NCI-H526 (cell line): ENCODE results near the gene CFAP77.

Experiments
- DNase-seq, 2 experiments: peaks; one replicate each; lab custom pipeline; 2025; lab: John Stamatoyannopoulos, UW

The CFAP77 gene

GRCh38 chr9:132456241-132456640, 46.2 kb downstream of the CFAP77 start:
- DNase-seq: no peak

GRCh38 chr9:132457504-132458236, 47.7 kb downstream of the CFAP77 start:
- DNase-seq: no peak

GRCh38 chr9:132458432-132458831, 48.4 kb downstream of the CFAP77 start:
- no peak for DNase-seq

GRCh38 chr9:132459661-132460060, 49.6 kb downstream of the CFAP77 start:
- DNase-seq: no peak

GRCh38 chr9:132460240-132460639, 50.2 kb downstream of the CFAP77 start:
- DNase-seq: no peak

GRCh38 chr9:132461281-132461896, 51.4 kb downstream of the CFAP77 start:
- no peak for DNase-seq

GRCh38 chr9:132461971-132462370, 52.0 kb downstream of the CFAP77 start:
- DNase-seq: no peak

GRCh38 chr9:132464547-132464946, 54.5 kb downstream of the CFAP77 start:
- no peak for DNase-seq

- DNase-seq: no peak
Measured at GRCh38 chr9:132465131-132465635, 55.2 kb downstream of the CFAP77 start.

- no peak for DNase-seq
Measured at GRCh38 chr9:132472199-132472598, 62.2 kb downstream of the CFAP77 start.

- DNase-seq: no peak
Measured at GRCh38 chr9:132472599-132472998, 62.6 kb downstream of the CFAP77 start.

- DNase-seq: no peak
Measured at GRCh38 chr9:132474253-132474652, 64.2 kb downstream of the CFAP77 start.

GRCh38 chr9:132478353-132479050, 68.5 kb downstream of the CFAP77 start:
- DNase-seq: no peak

GRCh38 chr9:132479733-132480132, 69.7 kb downstream of the CFAP77 start:
- no peak for DNase-seq

- no peak for DNase-seq
Measured at GRCh38 chr9:132481053-132481849, 71.2 kb downstream of the CFAP77 start.

- no peak for DNase-seq
Measured at GRCh38 chr9:132482196-132482813, 72.3 kb downstream of the CFAP77 start.

- peak; percentile 32 to 79 for DNase-seq
Measured at GRCh38 chr9:132485393-132485792, 75.4 kb downstream of the CFAP77 start.

GRCh38 chr9:132486706-132487350, 76.8 kb downstream of the CFAP77 start:
- peak; percentile 44 to 76 for DNase-seq

- no peak for DNase-seq
Measured at GRCh38 chr9:132487351-132487791, 77.4 kb downstream of the CFAP77 start.

- no peak for DNase-seq
Measured at GRCh38 chr9:132487980-132488535, 78.0 kb downstream of the CFAP77 start.

- peak; percentile 34 to 58 for DNase-seq
Measured at GRCh38 chr9:132488626-132489025, 78.6 kb downstream of the CFAP77 start.
